ENCODE data around the gene SGK2.

Gene SGK2

GRCh38 chr20:43565758-43566104, 6.9 kb downstream of the SGK2 start:
- no peak overlapping the region for H3K4me3 ChIP-seq (ENCODE audit: low read depth, low read length)
- TF ChIP-seq, protein P1, sequence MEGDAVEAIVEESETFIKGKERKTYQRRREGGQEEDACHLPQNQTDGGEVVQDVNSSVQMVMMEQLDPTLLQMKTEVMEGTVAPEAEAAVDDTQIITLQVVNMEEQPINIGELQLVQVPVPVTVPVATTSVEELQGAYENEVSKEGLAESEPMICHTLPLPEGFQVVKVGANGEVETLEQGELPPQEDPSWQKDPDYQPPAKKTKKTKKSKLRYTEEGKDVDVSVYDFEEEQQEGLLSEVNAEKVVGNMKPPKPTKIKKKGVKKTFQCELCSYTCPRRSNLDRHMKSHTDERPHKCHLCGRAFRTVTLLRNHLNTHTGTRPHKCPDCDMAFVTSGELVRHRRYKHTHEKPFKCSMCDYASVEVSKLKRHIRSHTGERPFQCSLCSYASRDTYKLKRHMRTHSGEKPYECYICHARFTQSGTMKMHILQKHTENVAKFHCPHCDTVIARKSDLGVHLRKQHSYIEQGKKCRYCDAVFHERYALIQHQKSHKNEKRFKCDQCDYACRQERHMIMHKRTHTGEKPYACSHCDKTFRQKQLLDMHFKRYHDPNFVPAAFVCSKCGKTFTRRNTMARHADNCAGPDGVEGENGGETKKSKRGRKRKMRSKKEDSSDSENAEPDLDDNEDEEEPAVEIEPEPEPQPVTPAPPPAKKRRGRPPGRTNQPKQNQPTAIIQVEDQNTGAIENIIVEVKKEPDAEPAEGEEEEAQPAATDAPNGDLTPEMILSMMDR (IDR thresholded peaks at IDR 0.05; ENCODE audit: low read depth, low read length, missing control alignments) = no peak
- DNase-seq (ENCODE audit: low read depth) = no peak
- in situ Hi-C loops (cut with HindIII; ENCODE audit: low sequenced_read_pairs) = no loop called here

DNA sequence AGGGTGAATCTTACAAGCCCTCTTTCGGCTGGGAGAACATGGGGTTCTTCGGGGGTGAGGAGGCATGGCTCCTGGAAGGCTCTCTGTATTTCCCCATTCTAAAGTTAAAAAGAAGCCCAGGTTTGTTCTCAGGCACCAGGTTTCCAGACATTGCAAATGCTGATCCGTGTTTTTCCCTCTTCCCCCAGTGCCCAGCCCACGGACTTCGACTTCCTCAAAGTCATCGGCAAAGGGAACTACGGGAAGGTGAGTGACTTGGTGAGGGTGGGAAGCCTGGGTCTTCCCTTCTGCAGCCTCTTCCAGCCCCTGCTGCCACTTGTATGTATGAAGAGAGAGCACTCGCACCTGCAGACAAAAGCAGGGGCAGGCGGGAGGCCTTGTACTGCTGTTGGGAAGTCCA, 8.7 kb downstream of the SGK2 start:
- in situ Hi-C loops (cut with HindIII; ENCODE audit: low sequenced_read_pairs) = no loop called here
- H3K4me3 ChIP-seq (ENCODE audit: low read depth, low read length) = no peak overlapping the region
- DNase-seq (ENCODE audit: low read depth) = no peak
- TF ChIP-seq, protein P1 (IDR thresholded peaks at IDR 0.05; ENCODE audit: low read depth, low read length, missing control alignments) = no peak

DNA sequence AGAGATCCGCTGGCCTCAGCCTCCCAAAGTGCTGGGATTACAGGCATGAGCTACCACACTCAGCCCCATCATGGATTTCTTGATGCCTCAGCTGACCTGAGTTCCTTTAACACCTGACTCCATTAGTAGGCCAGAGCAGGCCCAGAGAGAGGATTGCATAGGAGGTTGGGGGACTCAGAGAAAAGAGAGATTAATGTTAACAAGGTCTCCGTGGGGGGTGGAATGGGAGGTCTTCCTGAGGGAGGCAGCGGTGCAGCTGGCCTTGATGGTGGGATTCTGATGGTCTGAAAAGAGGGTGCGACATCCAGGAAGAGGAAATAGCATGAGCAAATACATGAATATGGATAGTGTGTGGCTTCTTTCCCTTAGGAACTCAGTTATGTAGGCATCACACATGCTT, 9.9 kb downstream of the SGK2 start:
- no peak for DNase-seq (ENCODE audit: low read depth)
- TF ChIP-seq, protein P1 (IDR thresholded peaks at IDR 0.05; ENCODE audit: low read depth, low read length, missing control alignments) = no peak
- no peak overlapping the region for H3K4me3 ChIP-seq (ENCODE audit: low read depth, low read length)
- in situ Hi-C loops (cut with HindIII; ENCODE audit: low sequenced_read_pairs) = no loop called here

DNA sequence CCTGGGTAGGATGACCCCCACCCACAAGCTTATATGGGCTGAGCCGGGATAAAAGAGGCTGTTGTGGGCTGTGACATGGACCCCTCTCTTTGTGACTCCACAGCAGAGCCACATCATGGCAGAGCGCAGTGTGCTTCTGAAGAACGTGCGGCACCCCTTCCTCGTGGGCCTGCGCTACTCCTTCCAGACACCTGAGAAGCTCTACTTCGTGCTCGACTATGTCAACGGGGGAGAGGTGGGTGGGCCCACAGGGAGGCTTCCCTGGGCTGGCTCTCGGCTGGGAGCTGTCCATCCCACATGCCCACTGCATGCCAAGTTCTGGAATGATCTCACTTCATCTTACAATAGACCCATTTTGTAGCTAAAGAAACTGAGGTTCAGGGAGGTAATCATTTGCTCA, 10.5 kb downstream of the SGK2 start:
- in situ Hi-C loops (cut with HindIII; ENCODE audit: low sequenced_read_pairs) = no loop called here
- TF ChIP-seq, protein P1 (IDR thresholded peaks at IDR 0.05; ENCODE audit: low read depth, low read length, missing control alignments) = no peak

GRCh38 chr20:43570496-43570895, 11.7 kb downstream of the SGK2 start:
- TF ChIP-seq, protein P1 (IDR thresholded peaks at IDR 0.05; ENCODE audit: low read depth, low read length, missing control alignments) = no peak
- in situ Hi-C loops (cut with HindIII; ENCODE audit: low sequenced_read_pairs) = no loop called here
- no peak for DNase-seq (ENCODE audit: low read depth)
- H3K4me3 ChIP-seq (ENCODE audit: low read depth, low read length) = no peak overlapping the region

More for the DNA sequence above, 10.5 kb downstream of the SGK2 start:
- H3K4me3 ChIP-seq (ENCODE audit: low read depth, low read length) = no peak overlapping the region
- no peak for DNase-seq (ENCODE audit: low read depth)

- in situ Hi-C loops (cut with HindIII; ENCODE audit: low sequenced_read_pairs) = no loop called here
- TF ChIP-seq, protein P1 (IDR thresholded peaks at IDR 0.05; ENCODE audit: low read depth, low read length, missing control alignments) = no peak
- no peak for DNase-seq (ENCODE audit: low read depth)
- no peak overlapping the region for H3K4me3 ChIP-seq (ENCODE audit: low read depth, low read length)
Observed at GRCh38 chr20:43571310-43571709, 12.5 kb downstream of the SGK2 start.

DNA sequence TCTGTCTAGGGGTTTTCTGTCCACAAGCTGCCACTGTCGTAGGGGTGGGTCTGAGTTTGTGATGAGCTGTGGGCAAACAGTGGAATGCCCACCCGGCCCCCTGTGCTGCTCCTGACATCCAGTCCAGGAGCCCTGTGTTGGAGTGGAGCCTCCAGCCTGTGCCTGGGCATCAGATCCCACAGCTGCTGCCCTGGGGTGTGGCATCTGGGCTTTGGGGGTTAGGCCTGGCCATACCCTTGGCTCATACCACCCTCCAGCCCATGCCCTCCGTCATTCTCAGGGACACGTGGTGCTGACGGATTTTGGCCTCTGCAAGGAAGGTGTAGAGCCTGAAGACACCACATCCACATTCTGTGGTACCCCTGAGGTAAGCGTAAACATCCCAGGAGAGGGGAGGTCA, 12.9 kb downstream of the SGK2 start:
- TF ChIP-seq, protein P1 (IDR thresholded peaks at IDR 0.05; ENCODE audit: low read depth, low read length, missing control alignments) = no peak
- H3K4me3 ChIP-seq (ENCODE audit: low read depth, low read length) = no peak overlapping the region
- no peak for DNase-seq (ENCODE audit: low read depth)
- in situ Hi-C loops (cut with HindIII; ENCODE audit: low sequenced_read_pairs) = no loop called here

All from astrocyte of the cerebellum (primary cell).